ENCODE data around the gene CCL19. TPM values are rescaled to one million over a fixed set of nuclear protein-coding genes. Genes with fewer than 3 reads are reported as not detected.

CCL19 gene
- total and polyA plus RNA-seq, 2 donors (not counting 3 experiments of a cell fraction or from before 2014, with no cell fraction given): not detected

DNA sequence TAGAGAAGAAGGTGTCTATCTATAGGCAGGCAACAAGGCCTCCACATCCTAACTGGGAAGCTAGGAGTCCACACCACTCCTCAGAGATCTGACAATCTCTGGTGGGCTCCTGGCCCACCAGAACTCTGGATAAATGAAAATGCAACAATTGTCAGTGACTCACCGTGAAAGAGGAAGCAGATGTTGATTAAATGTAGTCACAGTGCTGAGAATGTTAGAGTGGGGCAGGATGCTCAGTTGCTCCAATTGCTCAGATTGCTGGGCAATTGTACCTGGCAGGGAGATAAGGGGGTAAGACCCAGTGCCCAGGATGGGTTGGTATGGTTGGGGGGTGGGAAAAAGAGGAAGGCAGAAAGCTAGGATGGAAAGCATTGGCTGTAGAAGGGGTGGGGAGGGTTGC, 4.3 kb downstream of the CCL19 start:
- no peak for FAIRE-seq
- Histone ChIP-seq H3K27me3 (ENCODE audit: control insufficient read depth in 2 of 2, insufficient read depth in 2 of 2, low read length in 2 of 2) (peaks cover 4 to 7% of the 10 kb centered on the region in 2 experiments), H3K4me2 (ENCODE audit: insufficient read depth, low read length) (no peak overlapping the region), H3K9ac (replicated peaks; ENCODE audit: extremely low read depth, insufficient read depth, low read length) (no peak overlapping the region), H3K27ac (ENCODE audit: insufficient read depth, low read depth, low read length) (no peak overlapping the region), H3K4me3 (replicated peaks in 1 of 3; ENCODE audit: insufficient read depth in 1 of 3, low read depth in 1 of 3, low read length in 3 of 3) (no peak overlapping the region), H3K4me1 (ENCODE audit: control insufficient read depth, extremely low read depth, insufficient read depth, low read length) (no peaks in the 10 kb centered on the region), H3K9me3 (replicated peaks; ENCODE audit: control insufficient read depth, insufficient read depth, low read length) (no peaks in the 10 kb centered on the region), H2AFZ (ENCODE audit: low read depth, low read length) (no peak overlapping the region), H3K79me2 (ENCODE audit: control insufficient read depth, insufficient read depth, low read length) (no peaks in the 10 kb centered on the region), H4K20me1 (replicated peaks; ENCODE audit: control insufficient read depth, extremely low read depth, insufficient read depth, low read length) (no peaks in the 10 kb centered on the region), H3K36me3 (ENCODE audit: control insufficient read depth in 2 of 2, extremely low read depth in 1 of 2, insufficient read depth in 2 of 2, low read length in 2 of 2) (no peaks in the 10 kb centered on the region), H3K9me1 (replicated peaks; ENCODE audit: control insufficient read depth, extremely low read depth, insufficient read depth, low read length) (no peaks in the 10 kb centered on the region)
- intact Hi-C loops (cut with micrococcal nuclease) (no loop called here), dilution Hi-C loops (cut with MboI; ENCODE audit: extremely low pct_ligation_motif_present, low sequenced_read_pairs) (no loop called here)
- TF ChIP-seq CTCF (IDR thresholded peaks at IDR 0.05; ENCODE audit: extremely low read depth in 1 of 2, insufficient read depth in 1 of 2, low read depth in 1 of 2, low read length in 2 of 2): no peak
- TF ChIP-seq POLR2AphosphoS5 (IDR thresholded peaks at IDR 0.05; ENCODE audit: insufficient read depth, low read depth, low read length): no peak
- no peak for TF ChIP-seq MAX (IDR thresholded peaks at IDR 0.05; ENCODE audit: insufficient read depth, insufficient read length)
- TF ChIP-seq EZH2 (IDR thresholded peaks at IDR 0.05; ENCODE audit: borderline replicate concordance, low read depth, low read length, severe bottlenecking): no peak
- no peak for TF ChIP-seq FOS (IDR thresholded peaks at IDR 0.05; ENCODE audit: borderline replicate concordance, insufficient read depth, low read length)
- no peak for TF ChIP-seq POLR2A (IDR thresholded peaks at IDR 0.05; ENCODE audit: low read depth, low read length)
- TF ChIP-seq MYC (IDR thresholded peaks at IDR 0.05; ENCODE audit: low read depth, low read length): no peak
- TF ChIP-seq GATA2 (IDR thresholded peaks at IDR 0.05; ENCODE audit: insufficient read depth, insufficient read length, low read depth, low read length): no peak
- no peak for TF ChIP-seq JUN (IDR thresholded peaks at IDR 0.05; ENCODE audit: borderline replicate concordance, insufficient read depth, insufficient read length, low read depth)
- ChIA-PET POLR2A (no interaction called here), CTCF (interaction anchor here (1.8 to 3.5 kb wide), 2 partner anchors 14 to 16 kb away, joined by 7 to 17 read pairs; no protein-coding TSS in a partner anchor)
- DNase-seq (ENCODE audit: low read depth, low spot score): no peak
- BruUV-seq (replicated peaks): no TSS peak

Data from endothelial cell of umbilical vein (primary cell).